Trophoblast cell (in vitro differentiated cells and primary cell): ENCODE results near the gene VHLL.

ENCODE experiments used
- DNase-seq, 2 donors: peaks; one replicate each; pipeline ENCODE4 v3.0.0-alpha.2; 2016
- H2AFZ ChIP-seq: 2 replicates; pipeline ENCODE4 v1.6.1; 2013; ENCODE audit warnings: low read length, moderate library complexity, mild to moderate bottlenecking; ENCODE audit not compliant: insufficient read depth, poor library complexity
- H2AK5ac ChIP-seq: 2 replicates; pipeline ENCODE4 v1.6.1; 2013; ENCODE audit warnings: mild to moderate bottlenecking, low read length
- H2BK120ac ChIP-seq: 2 replicates; pipeline ENCODE4 v1.6.1; 2013; ENCODE audit warnings: low read length, mild to moderate bottlenecking, moderate library complexity; ENCODE audit not compliant: insufficient read depth, poor library complexity
- H2BK12ac ChIP-seq: 2 replicates; pipeline ENCODE4 v1.6.1; 2013; ENCODE audit warnings: mild to moderate bottlenecking, low read length, moderate library complexity
- H2BK5ac ChIP-seq: 2 replicates; pipeline ENCODE4 v1.6.1; 2013; ENCODE audit warnings: low read length, low read depth, moderate library complexity, mild to moderate bottlenecking; ENCODE audit not compliant: poor library complexity
- H3K14ac ChIP-seq: 2 replicates; pipeline ENCODE4 v1.6.1; 2013; ENCODE audit warnings: mild to moderate bottlenecking, low read length
- H3K18ac ChIP-seq: 2 replicates; pipeline ENCODE4 v1.6.1; 2013; ENCODE audit warnings: mild to moderate bottlenecking, low read length
- H3K23ac ChIP-seq: 2 replicates; pipeline ENCODE4 v1.6.1; 2013; ENCODE audit warnings: low read length
- H3K27ac ChIP-seq: 2 replicates; pipeline ENCODE4 v1.5.1; 2013; ENCODE audit warnings: low read depth, mild to moderate bottlenecking, inconsistent platforms, low read length, moderate library complexity
- H3K27me3 ChIP-seq: 2 replicates; pipeline ENCODE4 v1.6.1; 2013; ENCODE audit warnings: inconsistent platforms, mild to moderate bottlenecking, low read length, moderate library complexity; ENCODE audit not compliant: insufficient read depth
- H3K36me3 ChIP-seq, 2 experiments: 1 replicate in 1 of 2; 2 replicates in 1 of 2; pipeline ENCODE4 v1.6.1; 2013; ENCODE audit warnings: low read length in 2 of 2, mild to moderate bottlenecking in 2 of 2, moderate library complexity in 1 of 2; ENCODE audit not compliant: insufficient read depth in 2 of 2, control insufficient read depth in 1 of 2
- H3K4ac ChIP-seq: 2 replicates; pipeline ENCODE4 v1.6.1; 2013; ENCODE audit warnings: low read depth, mild to moderate bottlenecking, low read length, moderate library complexity
- H3K4me1 ChIP-seq, 2 experiments: 1 replicate in 1 of 2; 2 replicates in 1 of 2; pipeline ENCODE4 v1.6.1; 2013; ENCODE audit warnings: low read length in 2 of 2, mild to moderate bottlenecking in 2 of 2, moderate library complexity in 1 of 2; ENCODE audit not compliant: insufficient read depth in 2 of 2, control insufficient read depth in 1 of 2
- H3K4me2 ChIP-seq: 2 replicates; pipeline ENCODE4 v1.6.1; 2013; ENCODE audit warnings: inconsistent platforms, mild to moderate bottlenecking, low read length, moderate library complexity
- H3K4me3 ChIP-seq: 2 replicates; pipeline ENCODE4 v1.5.1; 2013; ENCODE audit warnings: mild to moderate bottlenecking, low read depth, low read length, inconsistent platforms
- H3K79me1 ChIP-seq: one replicate; pipeline ENCODE4 v1.6.1; 2013; ENCODE audit warnings: low read length
- H3K79me2 ChIP-seq: 2 replicates; pipeline ENCODE4 v1.6.1; 2013; ENCODE audit warnings: low read length, mild to moderate bottlenecking; ENCODE audit not compliant: control insufficient read depth, insufficient read depth, poor library complexity
- H3K9ac ChIP-seq: 2 replicates; pipeline ENCODE4 v1.6.1; 2013; ENCODE audit warnings: mild to moderate bottlenecking, low read length
- H3K9me3 ChIP-seq: 2 replicates; pipeline ENCODE4 v1.6.1; 2013; ENCODE audit warnings: low read depth, mild to moderate bottlenecking, control low read depth, inconsistent platforms, low read length; ENCODE audit not compliant: insufficient read depth
- H4K12ac ChIP-seq: 2 replicates; pipeline ENCODE4 v1.6.1; 2013; ENCODE audit warnings: low read depth, mild to moderate bottlenecking, low read length, moderate library complexity
- H4K8ac ChIP-seq: 2 replicates; pipeline ENCODE4 v1.6.1; 2013; ENCODE audit warnings: low read depth, mild to moderate bottlenecking, low read length, moderate library complexity
- H4K91ac ChIP-seq: one replicate; pipeline ENCODE4 v1.6.1; 2013; ENCODE audit warnings: low read depth, mild to moderate bottlenecking, low read length, moderate library complexity
- WGBS: extraction: QIAGEN DNeasy Blood & Tissue Kit; methylation state at CpG from one replicate; pipeline ENCODE4 v1.1.7; 2013; ENCODE audit warnings: missing lambda C conversion rate; ENCODE audit not compliant: insufficient read length, insufficient coverage; ENCODE audit errors: extremely low coverage; 5-methylcytosine and 5-hydroxymethylcytosine counted together

VHLL gene

DNA sequence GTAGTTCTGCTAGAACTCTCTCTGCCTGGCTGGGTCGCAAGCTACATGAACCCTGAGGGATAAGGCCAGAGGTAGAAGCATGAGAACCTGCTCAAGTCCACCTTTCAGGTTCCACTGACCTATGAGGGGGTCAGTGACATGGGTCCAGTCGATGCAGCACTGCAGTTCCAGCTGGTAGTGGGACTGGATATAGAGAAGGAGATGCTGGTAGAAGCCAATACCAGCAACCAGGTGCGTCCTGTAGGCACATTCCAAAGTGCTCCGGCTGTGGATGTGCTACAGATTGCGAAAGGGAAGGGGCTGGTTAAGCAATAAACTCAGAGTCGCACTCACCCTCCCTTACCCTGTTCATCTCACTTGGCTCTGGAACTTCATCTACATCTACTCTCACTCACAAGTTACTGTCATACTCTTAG is 22.1 kb downstream of the VHLL start:
- Histone ChIP-seq H3K23ac (no peak overlapping the region), H3K9ac (no peak overlapping the region), H2AK5ac (no peak overlapping the region), H3K18ac (no peak overlapping the region), H3K4ac (no peak overlapping the region), H4K91ac (no peak overlapping the region), H2BK120ac (no peak overlapping the region), H3K4me3 (no peak overlapping the region), H3K27ac (no peak overlapping the region), H3K4me1 (peaks cover 7 to 9% of the 10 kb centered on the region in 2 experiments), H3K14ac (no peak overlapping the region), H3K79me1 (no peaks in the 10 kb centered on the region), H3K9me3 (no peaks in the 10 kb centered on the region), H3K27me3 (no peaks in the 10 kb centered on the region), H4K8ac (no peak overlapping the region), H3K36me3 (peaks cover 45 to 67% of the 10 kb centered on the region in 2 experiments), H4K12ac (no peak overlapping the region), H2AFZ (no peak overlapping the region), H2BK5ac (no peak overlapping the region), H3K79me2 (peaks cover 12% of the 10 kb centered on the region), H2BK12ac (no peak overlapping the region), H3K4me2 (no peak overlapping the region)
- DNase-seq, result peak; percentile 97 to 98
- WGBS, result no CpG with 5 or more reads among the region's 6 CpGs

DNA sequence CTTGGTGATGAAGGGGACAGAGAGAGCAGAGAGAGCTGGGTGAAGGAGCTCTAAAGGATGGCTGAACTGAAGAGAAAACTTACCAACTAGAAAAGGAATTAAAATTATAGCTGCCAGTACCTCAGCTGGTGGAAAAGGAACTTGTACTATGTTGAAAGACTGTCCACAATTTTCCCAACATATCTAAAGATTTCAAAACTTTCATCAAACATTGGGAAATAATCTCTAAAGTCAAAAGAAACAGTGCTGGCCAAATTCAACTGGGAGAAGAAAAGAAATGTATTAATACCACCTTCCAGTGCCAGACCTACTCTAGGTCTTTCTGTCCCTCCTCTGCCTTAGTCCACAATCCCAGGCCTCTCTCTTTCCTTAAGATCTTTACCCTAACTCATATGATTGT is 22.6 kb downstream of the VHLL start:
- Histone ChIP-seq H3K4ac (no peak overlapping the region), H2BK5ac (no peak overlapping the region), H4K8ac (no peak overlapping the region), H2BK120ac (no peak overlapping the region), H3K36me3 (peaks cover 48 to 71% of the 10 kb centered on the region in 2 experiments), H4K12ac (no peak overlapping the region), H3K79me2 (peaks cover 8% of the 10 kb centered on the region), H2AK5ac (no peak overlapping the region), H3K4me2 (no peak overlapping the region), H3K14ac (no peak overlapping the region), H3K27ac (no peak overlapping the region), H2AFZ (no peak overlapping the region), H3K18ac (no peak overlapping the region), H2BK12ac (no peak overlapping the region), H3K27me3 (no peaks in the 10 kb centered on the region), H3K4me1 (peaks cover 4 to 5% of the 10 kb centered on the region in 2 experiments), H3K23ac (no peak overlapping the region), H3K9ac (no peak overlapping the region), H3K79me1 (no peaks in the 10 kb centered on the region), H4K91ac (no peak overlapping the region), H3K9me3 (no peaks in the 10 kb centered on the region), H3K4me3 (no peak overlapping the region)
- peak in 1 of 2 donors; percentile 77 for DNase-seq

DNA sequence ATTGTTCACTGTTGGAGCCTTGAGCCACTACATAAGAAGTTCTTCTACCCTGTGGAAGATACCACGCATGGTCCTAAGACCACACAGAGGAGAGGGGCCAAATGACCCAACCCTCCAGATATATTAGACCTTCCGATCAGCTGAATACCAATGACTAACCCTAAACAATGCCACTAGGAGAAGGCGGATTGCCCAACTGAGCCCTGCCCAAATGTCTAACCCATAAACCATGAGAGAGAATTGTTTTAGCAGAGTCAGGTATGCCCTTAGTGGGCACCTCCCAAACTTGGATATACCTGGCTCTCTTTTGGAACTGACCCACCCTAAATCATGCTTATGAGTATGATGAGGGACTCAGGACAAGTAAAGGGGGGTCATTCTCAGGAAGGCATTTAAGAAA is 28.8 kb downstream of the VHLL start:
- no peak overlapping the region for H3K27ac ChIP-seq
- H3K79me1 ChIP-seq, result no peaks in the 10 kb centered on the region
- no peak overlapping the region for H2AK5ac ChIP-seq
- DNase-seq, result no peak
- H4K8ac ChIP-seq, result no peak overlapping the region
- H2BK5ac ChIP-seq, result no peak overlapping the region
- no peaks in the 10 kb centered on the region for H3K9me3 ChIP-seq
- no peak overlapping the region for H4K12ac ChIP-seq
- H2AFZ ChIP-seq, result no peak overlapping the region
- H3K14ac ChIP-seq, result no peak overlapping the region
- no peak overlapping the region for H3K4me2 ChIP-seq
- H3K4ac ChIP-seq, result no peak overlapping the region
- no peak overlapping the region for H2BK12ac ChIP-seq
- no peak overlapping the region for H2BK120ac ChIP-seq
- H3K4me3 ChIP-seq, result no peak overlapping the region
- no peaks in the 10 kb centered on the region for H3K27me3 ChIP-seq
- no peak overlapping the region for H3K9ac ChIP-seq
- no peak overlapping the region for H4K91ac ChIP-seq
- H3K4me1 ChIP-seq, result no peaks in the 10 kb centered on the region
- H3K79me2 ChIP-seq, result no peaks in the 10 kb centered on the region
- peaks cover 65 to 76% of the 10 kb centered on the region in 2 experiments for H3K36me3 ChIP-seq
- no peak overlapping the region for H3K18ac ChIP-seq
- no peak overlapping the region for H3K23ac ChIP-seq
- WGBS, result no CpG with 5 or more reads among the region's 3 CpGs

DNA sequence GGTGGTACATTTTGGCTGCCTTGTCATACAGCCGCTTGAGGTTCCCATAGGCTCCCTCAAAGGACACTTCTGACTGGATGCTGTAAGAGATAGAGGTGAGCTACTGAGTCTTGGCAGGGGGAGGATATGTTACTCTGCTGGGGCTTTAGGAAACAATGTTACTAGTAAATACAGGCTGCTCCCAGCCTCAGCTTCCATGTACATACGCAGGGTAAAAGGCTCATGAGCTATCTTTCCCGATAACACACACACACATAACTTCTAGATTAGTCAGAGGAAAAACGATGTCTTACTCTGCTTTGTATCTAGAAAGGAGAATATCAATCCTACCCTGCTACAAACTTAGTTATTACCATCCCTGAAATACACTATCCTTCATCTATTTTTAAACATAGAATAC is 30.8 kb downstream of the VHLL start:
- no peaks in the 10 kb centered on the region for H3K9me3 ChIP-seq
- H3K18ac ChIP-seq, result no peak overlapping the region
- peak in 1 of 2 donors; percentile 33 for DNase-seq
- no peak overlapping the region for H3K4ac ChIP-seq
- H2AK5ac ChIP-seq, result no peak overlapping the region
- no CpG with 5 or more reads among the region's 4 CpGs for WGBS
- H3K27ac ChIP-seq, result no peak overlapping the region
- H4K8ac ChIP-seq, result no peak overlapping the region
- H2AFZ ChIP-seq, result no peak overlapping the region
- H3K23ac ChIP-seq, result no peak overlapping the region
- no peak overlapping the region for H2BK12ac ChIP-seq
- no peaks in the 10 kb centered on the region for H3K4me1 ChIP-seq
- H3K36me3 ChIP-seq, result peaks cover 61 to 74% of the 10 kb centered on the region in 2 experiments
- no peak overlapping the region for H3K9ac ChIP-seq
- H4K12ac ChIP-seq, result no peak overlapping the region
- H3K4me2 ChIP-seq, result no peak overlapping the region
- H2BK120ac ChIP-seq, result no peak overlapping the region
- no peak overlapping the region for H3K14ac ChIP-seq
- no peak overlapping the region for H2BK5ac ChIP-seq
- H3K27me3 ChIP-seq, result no peaks in the 10 kb centered on the region
- no peak overlapping the region for H3K4me3 ChIP-seq
- no peaks in the 10 kb centered on the region for H3K79me2 ChIP-seq
- no peak overlapping the region for H4K91ac ChIP-seq
- no peaks in the 10 kb centered on the region for H3K79me1 ChIP-seq
